ENCODE measurements around the gene PRKCA. TPM values are rescaled to one million over a fixed set of nuclear protein-coding genes. Genes with fewer than 3 reads are reported as not detected.

The PRKCA gene
- total and polyA plus RNA-seq, 4 experiments from 2014 or later, result 1.1 to 107 (median 56.1) TPM

GRCh38 chr17:66430846-66431795 is 128.7 kb downstream of the PRKCA start:
- no peaks in the 10 kb centered on the region for H3K27me3 Mint-ChIP-seq
- no peaks in the 10 kb centered on the region for H3K9me3 ChIP-seq (ENCODE audit: control insufficient read depth in 1 of 2, low read length in 2 of 2)
- no peaks in the 10 kb centered on the region for H3K36me3 Mint-ChIP-seq
- intact Hi-C loops (cut with micrococcal nuclease), result no loop called here
- ChIA-PET POLR2A (ENCODE audit: partially characterized antibody) (interaction anchor here (0.7 kb wide), 1 partner anchor 171 kb away, joined by 3 read pairs; no protein-coding TSS in a partner anchor), CTCF (ENCODE audit: partially characterized antibody) (interaction anchor here (1.1 to 1.3 kb wide), 2 partner anchors 136 to 231 kb away, joined by 3 to 4 read pairs; no protein-coding TSS in a partner anchor)
- peaks cover 0 to 2% (median 0%) of the 10 kb centered on the region in 8 donors for H3K9me3 Mint-ChIP-seq
- H3K27ac Mint-ChIP-seq, result no peak overlapping the region
- no peak overlapping the region for H3K27ac ChIP-seq (ENCODE audit: low read depth, low read length)
- peaks cover 43% of the 10 kb centered on the region for H3K4me1 ChIP-seq (ENCODE audit: insufficient read depth, low read length)
- H3K36me3 ChIP-seq (ENCODE audit: insufficient read depth, low read length), result no peaks in the 10 kb centered on the region
- H3K4me3 ChIP-seq (ENCODE audit: low read length in 2 of 2), result no peak overlapping the region
- H3K4me3 Mint-ChIP-seq, result no peak overlapping the region
- peaks cover 30 to 76% (median 41%) of the 10 kb centered on the region in 4 donors for H3K4me1 Mint-ChIP-seq
- DNase-seq, result no peak
- H3K27me3 ChIP-seq (ENCODE audit: insufficient read depth, low read length), result no peaks in the 10 kb centered on the region

- no peaks in the 10 kb centered on the region for H3K9me3 ChIP-seq (ENCODE audit: control insufficient read depth in 1 of 2, low read length in 2 of 2)
- Mint-ChIP-seq H3K27me3 (no peaks in the 10 kb centered on the region), H3K27ac (no peak overlapping the region), H3K9me3 (peaks cover 0 to 2% (median 0%) of the 10 kb centered on the region in 8 donors), H3K4me3 (no peak overlapping the region), H3K4me1 (peaks cover 25 to 69% (median 35%) of the 10 kb centered on the region in 4 donors), H3K36me3 (no peaks in the 10 kb centered on the region)
- H3K4me1 ChIP-seq (ENCODE audit: insufficient read depth, low read length), result peaks cover 44% of the 10 kb centered on the region
- H3K4me3 ChIP-seq (ENCODE audit: low read length in 2 of 2), result no peak overlapping the region
- POLR2A ChIA-PET (ENCODE audit: partially characterized antibody), result no interaction called here
- no peaks in the 10 kb centered on the region for H3K27me3 ChIP-seq (ENCODE audit: insufficient read depth, low read length)
- CTCF ChIA-PET (ENCODE audit: partially characterized antibody), result interaction anchor here (1.1 to 1.3 kb wide), 3 partner anchors 20 to 232 kb away, joined by 3 to 4 read pairs (median 3); no protein-coding TSS in a partner anchor
- intact Hi-C loops (cut with micrococcal nuclease), result no loop called here
- DNase-seq, result no peak
- H3K27ac ChIP-seq (ENCODE audit: low read depth, low read length), result no peak overlapping the region
- H3K36me3 ChIP-seq (ENCODE audit: insufficient read depth, low read length), result no peaks in the 10 kb centered on the region
Measured at GRCh38 chr17:66431910-66432309, 129.5 kb downstream of the PRKCA start.

- H3K36me3 Mint-ChIP-seq, result no peaks in the 10 kb centered on the region
- intact Hi-C loops (cut with micrococcal nuclease), result no loop called here
- H3K9me3 Mint-ChIP-seq, result peaks cover 0 to 2% (median 0%) of the 10 kb centered on the region in 8 donors
- Histone ChIP-seq H3K4me3 (ENCODE audit: low read length in 2 of 2) (no peak overlapping the region), H3K36me3 (ENCODE audit: insufficient read depth, low read length) (no peaks in the 10 kb centered on the region), H3K9me3 (ENCODE audit: control insufficient read depth in 1 of 2, low read length in 2 of 2) (no peaks in the 10 kb centered on the region), H3K27me3 (ENCODE audit: insufficient read depth, low read length) (no peaks in the 10 kb centered on the region), H3K4me1 (ENCODE audit: insufficient read depth, low read length) (peaks cover 50% of the 10 kb centered on the region), H3K27ac (ENCODE audit: low read depth, low read length) (no peak overlapping the region)
- H3K27ac Mint-ChIP-seq, result peak overlapping the region in 1 of 7 donors; percentile 6
- peaks cover 25 to 66% (median 35%) of the 10 kb centered on the region in 4 donors for H3K4me1 Mint-ChIP-seq
- DNase-seq, result no peak
- ChIA-PET POLR2A (ENCODE audit: partially characterized antibody) (interaction anchor here (0.6 to 1.3 kb wide), 4 partner anchors 9 to 1805 kb away, joined by 3 to 6 read pairs (median 4); no protein-coding TSS in a partner anchor), CTCF (ENCODE audit: partially characterized antibody) (interaction anchor here (0.9 to 1.6 kb wide), 8 partner anchors 9 to 232 kb away, joined by 3 to 4 read pairs (median 3); no protein-coding TSS in a partner anchor)
- no peaks in the 10 kb centered on the region for H3K27me3 Mint-ChIP-seq
- no peak overlapping the region for H3K4me3 Mint-ChIP-seq
Measured at GRCh38 chr17:66432411-66432957, 130.1 kb downstream of the PRKCA start.

GRCh38 chr17:66432996-66433551 is 130.7 kb downstream of the PRKCA start:
- intact Hi-C loops (cut with micrococcal nuclease), result no loop called here
- POLR2A ChIA-PET (ENCODE audit: partially characterized antibody), result interaction anchor here (0.9 to 1.3 kb wide), 4 partner anchors 9 to 187 kb away, joined by 3 to 6 read pairs (median 4); no protein-coding TSS in a partner anchor
- DNase-seq, result no peak

GRCh38 chr17:66435182-66435581 is 132.8 kb downstream of the PRKCA start:
- ChIA-PET CTCF (ENCODE audit: partially characterized antibody) (no interaction called here), POLR2A (ENCODE audit: partially characterized antibody) (no interaction called here)
- no peak overlapping the region for H3K27ac Mint-ChIP-seq
- intact Hi-C loops (cut with micrococcal nuclease), result no loop called here
- H3K4me1 Mint-ChIP-seq, result peaks cover 8 to 57% (median 31%) of the 10 kb centered on the region in 4 donors
- H3K9me3 Mint-ChIP-seq, result peaks cover 0 to 2% (median 0%) of the 10 kb centered on the region in 8 donors
- no peaks in the 10 kb centered on the region for H3K36me3 ChIP-seq (ENCODE audit: insufficient read depth, low read length)
- H3K27ac ChIP-seq (ENCODE audit: low read depth, low read length), result no peak overlapping the region
- peaks cover 1 to 3% of the 10 kb centered on the region in 2 donors for H3K36me3 Mint-ChIP-seq
- peaks cover 55% of the 10 kb centered on the region for H3K4me1 ChIP-seq (ENCODE audit: insufficient read depth, low read length)
- H3K27me3 Mint-ChIP-seq, result no peaks in the 10 kb centered on the region
- no peaks in the 10 kb centered on the region for H3K9me3 ChIP-seq (ENCODE audit: control insufficient read depth in 1 of 2, low read length in 2 of 2)
- no peaks in the 10 kb centered on the region for H3K27me3 ChIP-seq (ENCODE audit: insufficient read depth, low read length)
- no peak for DNase-seq
- H3K4me3 Mint-ChIP-seq, result no peak overlapping the region
- H3K4me3 ChIP-seq (ENCODE audit: low read length in 2 of 2), result no peak overlapping the region

More at GRCh38 chr17:66432996-66433551, 130.7 kb downstream of the PRKCA start:
- Histone ChIP-seq H3K9me3 (ENCODE audit: control insufficient read depth in 1 of 2, low read length in 2 of 2) (no peaks in the 10 kb centered on the region), H3K27ac (ENCODE audit: low read depth, low read length) (no peak overlapping the region), H3K27me3 (ENCODE audit: insufficient read depth, low read length) (no peaks in the 10 kb centered on the region), H3K36me3 (ENCODE audit: insufficient read depth, low read length) (no peaks in the 10 kb centered on the region), H3K4me3 (ENCODE audit: low read length in 2 of 2) (no peak overlapping the region), H3K4me1 (ENCODE audit: insufficient read depth, low read length) (peaks cover 55% of the 10 kb centered on the region)
- Mint-ChIP-seq H3K27me3 (no peaks in the 10 kb centered on the region), H3K4me1 (peaks cover 22 to 61% (median 35%) of the 10 kb centered on the region in 4 donors), H3K27ac (peak overlapping the region in 3 of 7 donors; percentile 6 to 55 (median 42)), H3K36me3 (peaks cover 0 to 3% of the 10 kb centered on the region in 2 donors), H3K4me3 (peak overlapping the region in 2 of 8 donors; percentile 11 to 65), H3K9me3 (peaks cover 0 to 2% (median 0%) of the 10 kb centered on the region in 8 donors)
- CTCF ChIA-PET (ENCODE audit: partially characterized antibody), result interaction anchor here (0.7 to 1.6 kb wide), 7 partner anchors 9 to 241 kb away, joined by 3 to 4 read pairs (median 3); no protein-coding TSS in a partner anchor

- H3K4me1 ChIP-seq (ENCODE audit: insufficient read depth, low read length), result peaks cover 49% of the 10 kb centered on the region
- no peak overlapping the region for H3K4me3 ChIP-seq (ENCODE audit: low read length in 2 of 2)
- Mint-ChIP-seq H3K27me3 (no peaks in the 10 kb centered on the region), H3K9me3 (peaks cover 0 to 2% (median 0%) of the 10 kb centered on the region in 8 donors), H3K4me1 (peaks cover 9 to 54% (median 26%) of the 10 kb centered on the region in 4 donors), H3K4me3 (no peak overlapping the region), H3K27ac (no peak overlapping the region), H3K36me3 (peaks cover 3 to 5% of the 10 kb centered on the region in 2 donors)
- ChIA-PET POLR2A (ENCODE audit: partially characterized antibody) (no interaction called here), CTCF (ENCODE audit: partially characterized antibody) (interaction anchor here (0.6 to 1.4 kb wide), 2 partner anchors 8 to 235 kb away, joined by 3 to 4 read pairs; no protein-coding TSS in a partner anchor)
- H3K27ac ChIP-seq (ENCODE audit: low read depth, low read length), result no peak overlapping the region
- DNase-seq, result no peak
- no peaks in the 10 kb centered on the region for H3K9me3 ChIP-seq (ENCODE audit: control insufficient read depth in 1 of 2, low read length in 2 of 2)
- intact Hi-C loops (cut with micrococcal nuclease), result no loop called here
- H3K27me3 ChIP-seq (ENCODE audit: insufficient read depth, low read length), result no peaks in the 10 kb centered on the region
- H3K36me3 ChIP-seq (ENCODE audit: insufficient read depth, low read length), result no peaks in the 10 kb centered on the region
Measured at GRCh38 chr17:66436631-66437030, 134.2 kb downstream of the PRKCA start.

All from CD4-positive, alpha-beta memory T cell (primary cell).